HL-60 (cell line): ENCODE measurements around the gene OLFM4.
"Not testable (repeated sequence)": the region's sequence is repeated elsewhere in the genome, so short reads cannot be mapped to it uniquely, and the experiment has no call there.

Experiments
- POLR2AphosphoS5 ChIP-seq: IDR thresholded peaks from 2 replicates; pipeline ENCODE4 v1.6.1; 2012; ENCODE audit warnings: low read depth
- REST ChIP-seq: IDR thresholded peaks from 2 replicates; pipeline ENCODE4 v1.6.1; 2012; ENCODE audit warnings: low read depth; ENCODE audit not compliant: insufficient replicate concordance
- TF ChIP-seq, protein P1 (sequence below): IDR thresholded peaks from one replicate; pipeline ENCODE4 v1.5.1; 2011; ENCODE audit warnings: low read length, control low read depth, inconsistent platforms; ENCODE audit not compliant: insufficient read depth

DNA sequence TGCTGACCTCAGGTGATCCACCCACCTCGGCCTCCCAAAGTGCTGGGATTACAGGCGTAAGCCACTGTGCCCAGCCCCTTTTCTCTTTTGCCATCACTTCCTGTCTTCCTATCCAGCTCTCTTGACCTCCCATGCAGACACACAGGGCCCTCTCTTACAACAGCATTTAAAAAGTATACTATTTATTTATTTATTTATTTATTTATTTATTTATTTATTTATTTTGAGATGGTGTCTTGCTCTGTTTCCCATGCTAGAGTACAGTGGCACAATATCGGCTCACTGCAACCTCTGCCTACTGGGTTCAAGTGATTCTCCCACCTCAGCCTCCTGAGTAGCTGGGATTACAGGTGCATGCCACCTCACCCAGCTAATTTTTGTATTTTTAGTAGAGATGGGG lies 14.6 kb upstream of the OLFM4 start:
- TF ChIP-seq, protein P1, sequence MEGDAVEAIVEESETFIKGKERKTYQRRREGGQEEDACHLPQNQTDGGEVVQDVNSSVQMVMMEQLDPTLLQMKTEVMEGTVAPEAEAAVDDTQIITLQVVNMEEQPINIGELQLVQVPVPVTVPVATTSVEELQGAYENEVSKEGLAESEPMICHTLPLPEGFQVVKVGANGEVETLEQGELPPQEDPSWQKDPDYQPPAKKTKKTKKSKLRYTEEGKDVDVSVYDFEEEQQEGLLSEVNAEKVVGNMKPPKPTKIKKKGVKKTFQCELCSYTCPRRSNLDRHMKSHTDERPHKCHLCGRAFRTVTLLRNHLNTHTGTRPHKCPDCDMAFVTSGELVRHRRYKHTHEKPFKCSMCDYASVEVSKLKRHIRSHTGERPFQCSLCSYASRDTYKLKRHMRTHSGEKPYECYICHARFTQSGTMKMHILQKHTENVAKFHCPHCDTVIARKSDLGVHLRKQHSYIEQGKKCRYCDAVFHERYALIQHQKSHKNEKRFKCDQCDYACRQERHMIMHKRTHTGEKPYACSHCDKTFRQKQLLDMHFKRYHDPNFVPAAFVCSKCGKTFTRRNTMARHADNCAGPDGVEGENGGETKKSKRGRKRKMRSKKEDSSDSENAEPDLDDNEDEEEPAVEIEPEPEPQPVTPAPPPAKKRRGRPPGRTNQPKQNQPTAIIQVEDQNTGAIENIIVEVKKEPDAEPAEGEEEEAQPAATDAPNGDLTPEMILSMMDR: not testable (repeated sequence)
- not testable (repeated sequence) for TF ChIP-seq POLR2AphosphoS5, REST
